ENCODE measurements around the gene ANKZF1. TPM values are rescaled to one million over a fixed set of nuclear protein-coding genes. Genes with fewer than 3 reads are reported as not detected.
A peak's percentile ranks its signal among the peaks of the same experiment; 100 is the strongest.

The ANKZF1 gene
- total and polyA plus RNA-seq, 8 donors, result 17.7 to 85.0 (median 31.3) TPM

DNA sequence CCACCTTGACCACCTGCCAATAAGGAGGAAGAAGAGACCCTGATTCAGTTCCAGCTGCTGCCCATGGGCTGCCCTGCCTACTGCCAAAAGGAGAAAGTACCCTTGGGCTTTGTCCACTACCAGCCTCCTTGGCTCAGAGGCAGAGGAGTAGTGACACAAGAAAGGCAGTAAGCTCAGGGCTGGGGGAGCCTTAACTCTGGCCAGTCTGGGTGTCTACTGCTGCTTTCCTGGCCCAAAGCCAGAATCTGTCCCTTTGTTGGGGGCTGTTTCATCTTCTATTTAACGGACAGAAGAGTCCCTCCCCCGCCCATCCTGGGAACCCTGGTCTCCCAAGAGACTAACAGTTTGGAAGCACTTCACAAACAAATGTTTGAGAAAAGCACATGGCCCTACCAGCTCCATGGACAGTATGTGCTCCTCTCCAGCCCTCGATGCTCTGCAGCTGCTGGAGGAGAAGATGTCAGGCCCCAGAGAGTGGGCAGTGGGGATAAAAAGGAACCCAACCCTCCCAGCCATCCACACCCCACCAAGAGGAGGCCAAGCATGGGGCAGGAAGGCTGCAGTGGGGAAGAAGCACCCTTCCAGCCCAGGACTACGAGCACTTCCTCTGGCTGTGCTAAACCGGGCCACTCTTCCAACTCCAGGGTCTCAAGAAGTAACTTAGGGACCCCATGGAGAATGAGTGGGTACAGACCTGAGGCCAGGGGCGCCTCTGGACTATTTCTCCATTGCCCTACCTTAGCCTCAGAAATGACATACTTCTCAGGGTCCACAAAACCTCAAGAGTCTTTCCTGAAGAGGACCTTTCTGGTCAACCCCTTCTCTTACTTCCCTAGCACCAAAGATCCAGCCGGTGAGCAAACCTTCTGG lies 1.3 kb upstream of the ANKZF1 start:
- no peak for TF ChIP-seq CTCF (IDR thresholded peaks at IDR 0.05)
- Histone ChIP-seq H3K4me3 (peak overlapping the region; percentile 58 to 89 (median 76)), H3K4me1 (peaks cover 12 to 21% (median 16%) of the 10 kb centered on the region in 3 donors), H3K9me3 (no peaks in the 10 kb centered on the region), H3K36me3 (peaks cover 7 to 40% (median 30%) of the 10 kb centered on the region in 3 donors), H3K27ac (peak overlapping the region in 2 of 4 donors; percentile 91 to 95), H3K27me3 (no peaks in the 10 kb centered on the region)
- DNase-seq (no peak), ATAC-seq (no peak), FAIRE-seq (no peak)
- intact Hi-C loops (cut with DNase I), result no loop called here
- WGBS, 2 donors, result 34 to 52% methylated on average over 7 of the region's 7 CpGs

DNA sequence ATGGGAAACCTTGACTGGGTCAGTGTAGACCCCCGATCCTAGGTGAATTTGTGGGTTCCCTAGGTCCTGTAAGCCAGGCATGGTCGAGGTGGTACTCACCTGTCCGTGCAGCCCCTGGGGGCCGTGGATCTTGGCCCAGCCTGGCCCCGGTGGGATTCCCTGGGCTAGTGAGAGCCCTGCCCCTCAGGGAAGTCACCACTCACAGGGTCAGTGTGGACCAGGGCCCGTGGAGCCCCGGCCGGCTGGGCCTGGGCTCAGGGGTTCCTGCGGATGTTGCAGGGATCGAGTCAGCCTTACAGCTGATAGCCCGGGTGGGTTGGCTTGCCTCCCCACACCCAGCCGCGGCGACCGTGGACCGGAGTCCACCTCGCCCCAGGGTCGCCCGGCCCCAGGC lies 698 bp upstream of the ANKZF1 start:
- no peak for TF ChIP-seq CTCF (IDR thresholded peaks at IDR 0.05)
- H3K27me3 ChIP-seq, result no peaks in the 10 kb centered on the region
- WGBS, 2 donors, result 1 to 2% methylated on average over 19 of the region's 19 CpGs
- peaks cover 2 to 40% (median 29%) of the 10 kb centered on the region in 3 donors for H3K36me3 ChIP-seq
- intact Hi-C loops (cut with DNase I), result no loop called here
- peak overlapping the region; percentile 91 to 95 (median 92) for H3K27ac ChIP-seq
- DNase-seq (peak in 1 of 6 donors; percentile 89), ATAC-seq (peak in 3 of 4 donors; percentile 2 to 5 (median 3)), FAIRE-seq (no peak)
- peak overlapping the region; percentile 58 to 89 (median 76) for H3K4me3 ChIP-seq
- H3K9me3 ChIP-seq, result no peaks in the 10 kb centered on the region
- H3K4me1 ChIP-seq, result peaks cover 12 to 21% (median 16%) of the 10 kb centered on the region in 3 donors

GRCh38 chr2:219230059-219230540 lies 494 bp downstream of the ANKZF1 start:
- DNase-seq (peak in 2 of 6 donors; percentile 56 to 75), ATAC-seq (peak; percentile 49 to 74 (median 58)), FAIRE-seq (no peak)
- WGBS, 2 donors, result 1% methylated on average over 24 of the region's 24 CpGs
- Histone ChIP-seq H3K27me3 (no peaks in the 10 kb centered on the region), H3K9me3 (no peaks in the 10 kb centered on the region), H3K4me1 (peaks cover 12 to 21% (median 16%) of the 10 kb centered on the region in 3 donors), H3K4me3 (peak overlapping the region; percentile 58 to 89 (median 76)), H3K27ac (peak overlapping the region; percentile 82 to 95 (median 91)), H3K36me3 (peaks cover 9 to 40% (median 29%) of the 10 kb centered on the region in 3 donors)
- intact Hi-C loops (cut with DNase I), result no loop called here
- TF ChIP-seq CTCF (IDR thresholded peaks at IDR 0.05), result no peak

DNA sequence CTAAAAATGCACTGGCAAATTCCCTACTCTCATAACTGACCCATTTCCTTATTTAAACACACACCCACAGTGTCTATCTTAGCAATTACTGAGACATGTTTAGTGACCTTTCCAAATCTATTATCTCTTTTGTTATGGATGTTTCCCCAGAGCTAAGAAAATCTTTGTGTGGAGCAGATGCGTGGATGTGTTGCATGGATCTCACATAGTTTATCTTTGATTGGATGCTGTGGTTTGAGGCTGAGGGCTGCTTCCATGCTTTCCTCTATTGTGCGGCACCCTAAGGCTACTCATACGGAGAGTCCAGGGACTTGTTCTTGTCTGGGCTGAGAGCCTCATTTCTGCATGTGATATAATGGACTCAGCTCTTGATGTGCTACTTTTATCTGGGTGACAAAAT lies 4.7 kb downstream of the ANKZF1 start:
- H3K27ac ChIP-seq, result no peak overlapping the region
- DNase-seq (no peak), ATAC-seq (no peak), FAIRE-seq (no peak)
- H3K36me3 ChIP-seq, result peaks cover 15 to 57% (median 34%) of the 10 kb centered on the region in 3 donors
- TF ChIP-seq CTCF (IDR thresholded peaks at IDR 0.05), result no peak
- H3K9me3 ChIP-seq, result no peaks in the 10 kb centered on the region
- no peak overlapping the region for H3K4me3 ChIP-seq
- peaks cover 0 to 10% (median 9%) of the 10 kb centered on the region in 3 donors for H3K4me1 ChIP-seq
- intact Hi-C loops (cut with DNase I), result no loop called here
- no peaks in the 10 kb centered on the region for H3K27me3 ChIP-seq
- WGBS, 2 donors, result 74 to 93% methylated on average over 3 of the region's 3 CpGs
